ENCODE results near the gene MMRN2.
"Not testable (repeated sequence)": the region's sequence is repeated elsewhere in the genome, so short reads cannot be mapped to it uniquely, and the experiment has no call there.

The MMRN2 gene

DNA sequence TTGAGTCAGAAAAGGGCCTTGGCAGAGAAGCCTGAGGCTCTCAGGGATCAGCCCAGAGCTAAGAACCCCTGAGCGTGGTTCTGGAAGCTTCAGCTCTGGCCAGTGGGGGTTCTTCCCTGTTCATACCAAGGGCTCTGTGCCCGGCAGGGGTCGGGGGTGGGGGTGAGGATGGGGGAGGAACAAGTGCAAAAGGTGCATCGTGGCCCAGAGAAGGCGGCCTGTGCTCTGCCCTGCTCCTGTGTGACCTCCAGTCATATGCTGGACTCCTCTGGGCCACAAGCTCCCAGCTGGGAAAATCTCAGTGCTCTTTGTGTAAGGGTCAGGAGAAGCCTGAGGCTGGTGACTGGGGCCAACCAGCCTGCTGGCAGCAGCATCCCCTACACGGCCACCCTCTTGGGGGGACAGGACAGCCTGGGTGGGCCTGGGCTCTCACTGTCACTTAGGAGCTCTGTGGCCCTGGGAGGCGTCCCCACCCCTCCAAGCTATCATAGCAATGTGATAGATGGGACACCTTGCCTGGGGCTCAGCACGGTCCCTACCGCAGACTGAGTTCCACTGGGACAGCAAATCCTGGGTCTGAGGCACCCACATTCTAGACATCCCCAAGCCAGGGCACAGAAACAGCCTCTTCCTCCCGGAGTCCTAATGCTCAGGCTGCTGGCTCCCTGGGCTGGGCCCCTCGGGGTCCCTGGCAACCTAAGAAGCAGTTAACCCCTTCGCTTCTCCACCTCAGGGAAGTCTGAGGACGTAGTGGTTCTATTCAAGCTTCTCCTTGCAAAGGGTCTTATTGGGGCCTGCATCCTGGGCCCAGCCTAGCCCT is 2.5 kb downstream of the MMRN2 start:
- no peak for DNase-seq

DNA sequence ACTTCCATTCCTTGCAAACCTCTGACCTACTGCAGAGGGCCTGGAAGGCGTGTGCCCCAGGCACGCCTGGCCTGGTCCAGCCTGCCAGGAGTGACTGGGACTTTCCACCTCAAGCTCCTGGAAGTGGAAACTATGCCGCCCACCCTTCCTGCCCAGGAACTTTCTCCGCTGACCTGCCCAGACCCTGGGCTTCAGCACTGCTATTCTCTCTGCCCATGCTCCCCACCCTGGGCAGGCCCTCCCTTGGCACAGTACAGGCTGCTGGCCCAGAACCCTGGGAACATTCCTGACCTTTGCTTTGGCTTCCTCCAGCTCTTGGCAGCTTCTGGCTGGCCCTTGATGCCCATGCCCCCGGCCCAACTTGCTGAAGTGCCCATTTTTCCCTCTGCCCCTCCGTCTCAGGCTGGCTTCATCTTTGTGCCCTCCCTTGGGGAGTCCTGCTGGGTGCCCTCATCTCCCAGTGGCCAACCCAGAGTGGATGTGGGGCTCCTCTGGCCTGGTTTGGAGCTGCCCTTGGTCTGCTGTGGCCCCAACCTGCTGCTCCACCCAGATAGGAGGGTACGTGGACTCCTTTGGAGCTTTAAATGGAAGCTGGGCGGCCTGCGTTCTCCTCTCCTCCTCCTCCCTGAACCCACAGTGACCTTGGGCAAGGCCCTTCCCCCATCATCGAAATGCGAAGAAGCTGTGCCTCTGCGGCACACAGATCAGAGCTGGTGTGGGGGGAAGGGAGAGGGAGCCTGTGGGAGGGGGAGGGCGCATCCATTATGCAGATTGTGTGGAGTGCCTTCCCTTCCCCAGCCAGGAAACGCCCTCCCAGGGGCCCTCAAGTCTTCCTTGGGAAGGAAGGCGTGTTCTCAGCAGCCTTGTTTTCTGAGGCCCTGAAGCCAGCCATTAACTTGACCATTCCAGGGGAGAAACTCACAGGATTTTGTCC is 3.4 kb downstream of the MMRN2 start:
- no peak for DNase-seq

DNA sequence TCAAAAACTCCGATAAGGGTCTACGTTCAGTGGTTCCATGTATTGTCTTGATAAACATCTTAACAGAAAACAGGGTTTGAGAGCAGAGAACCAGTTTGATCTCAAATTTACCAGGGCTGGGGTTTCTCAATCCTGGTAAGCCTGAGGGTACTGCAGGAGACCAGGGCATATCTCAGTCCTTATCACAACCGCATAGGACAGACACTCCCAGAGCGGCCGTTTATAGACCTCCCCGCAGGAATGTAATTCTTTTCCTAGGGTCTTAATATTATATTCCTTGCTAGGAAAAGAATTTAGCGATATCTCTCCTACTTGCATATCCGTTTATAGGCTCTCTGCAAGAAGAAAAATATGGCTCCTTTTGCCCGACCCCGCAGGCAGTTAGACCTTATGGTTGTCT is 4.7 kb downstream of the MMRN2 start:
- not testable (repeated sequence) for DNase-seq

DNA sequence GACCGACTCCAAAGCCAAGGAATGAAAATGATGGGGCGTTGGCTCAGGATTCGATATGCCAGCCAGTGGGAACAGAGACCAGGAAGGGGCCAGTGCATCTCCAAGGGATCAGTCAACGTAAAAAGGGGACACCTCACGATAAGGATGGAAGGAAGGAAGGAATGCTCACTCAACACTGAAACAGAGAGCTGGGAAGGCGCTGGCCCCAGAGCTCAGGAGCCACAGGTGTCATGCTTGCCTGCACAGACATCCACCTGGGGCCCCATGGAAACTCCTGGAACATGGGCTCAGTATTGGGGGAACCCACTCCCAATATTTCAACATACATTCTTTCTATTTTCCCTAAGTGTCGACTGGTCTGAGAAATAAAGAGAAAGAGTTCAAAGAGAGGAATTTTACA is 5.3 kb downstream of the MMRN2 start:
- DNase-seq = no peak

DNA sequence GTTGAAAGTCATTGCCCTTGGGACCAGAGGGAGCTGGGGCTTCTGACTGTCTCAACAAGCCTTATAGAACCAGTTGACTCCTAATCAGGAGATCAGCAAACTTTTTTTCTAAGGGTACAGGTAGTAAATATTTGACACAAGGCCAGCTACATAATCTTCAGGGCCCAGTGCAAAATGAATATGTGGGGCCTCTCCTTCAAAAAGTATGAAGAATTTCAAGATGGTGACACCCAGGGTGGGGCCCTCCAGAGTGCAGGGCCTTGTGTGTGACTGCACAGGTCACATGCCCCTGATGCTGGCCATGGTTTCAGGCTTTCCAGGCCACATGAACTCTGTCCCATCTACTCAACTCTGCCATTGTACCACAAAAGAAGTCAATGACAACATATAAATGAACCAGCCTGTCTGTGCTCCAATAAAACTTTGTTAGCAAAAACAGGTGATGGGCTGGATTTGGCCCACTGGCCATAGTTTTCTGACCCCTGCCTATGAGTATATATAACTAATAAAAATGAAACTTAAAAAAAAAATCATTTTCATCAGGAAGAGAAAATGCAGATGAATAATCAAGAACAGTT is 6.1 kb downstream of the MMRN2 start:
- no peak for DNase-seq

DNA sequence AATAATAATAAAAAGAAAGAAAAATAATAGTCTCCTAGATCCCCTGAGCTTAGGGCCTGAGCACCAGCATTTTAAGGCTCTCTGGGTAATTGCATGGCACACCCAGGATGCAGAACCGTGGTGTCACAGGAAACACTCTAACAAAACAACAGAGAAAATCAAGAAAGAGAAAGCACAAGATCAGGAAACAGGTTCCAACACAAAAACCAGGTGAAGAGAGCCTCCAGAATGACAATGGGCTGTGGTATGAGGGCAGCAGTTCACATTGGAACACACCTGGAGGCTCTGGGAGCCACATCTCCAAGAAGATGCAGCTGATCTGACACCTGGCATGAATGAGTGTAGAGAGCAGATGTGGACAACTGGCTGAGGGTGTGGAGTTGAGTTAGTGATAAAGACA is 7.1 kb downstream of the MMRN2 start:
- no peak for DNase-seq

DNA sequence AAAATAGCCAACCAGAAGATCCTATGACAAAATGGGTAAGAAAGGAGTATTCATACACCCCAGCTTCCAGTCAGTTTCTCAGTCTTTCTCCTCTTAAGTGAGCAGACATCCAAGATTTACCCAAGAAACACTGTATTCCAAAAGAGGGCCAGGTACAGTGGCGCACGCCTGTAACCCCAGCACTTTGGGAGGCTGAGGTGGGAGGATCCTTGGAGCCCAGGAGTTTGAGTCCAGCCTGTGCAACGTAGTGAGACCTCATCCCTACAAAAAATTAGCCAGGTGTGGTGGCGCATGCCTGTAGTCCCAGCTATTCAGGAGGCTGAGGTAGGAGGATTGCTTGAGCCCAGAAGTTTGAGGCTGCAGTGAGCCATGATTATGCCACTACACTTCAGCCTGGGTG is 9.6 kb downstream of the MMRN2 start:
- DNase-seq = not testable (repeated sequence)

DNA sequence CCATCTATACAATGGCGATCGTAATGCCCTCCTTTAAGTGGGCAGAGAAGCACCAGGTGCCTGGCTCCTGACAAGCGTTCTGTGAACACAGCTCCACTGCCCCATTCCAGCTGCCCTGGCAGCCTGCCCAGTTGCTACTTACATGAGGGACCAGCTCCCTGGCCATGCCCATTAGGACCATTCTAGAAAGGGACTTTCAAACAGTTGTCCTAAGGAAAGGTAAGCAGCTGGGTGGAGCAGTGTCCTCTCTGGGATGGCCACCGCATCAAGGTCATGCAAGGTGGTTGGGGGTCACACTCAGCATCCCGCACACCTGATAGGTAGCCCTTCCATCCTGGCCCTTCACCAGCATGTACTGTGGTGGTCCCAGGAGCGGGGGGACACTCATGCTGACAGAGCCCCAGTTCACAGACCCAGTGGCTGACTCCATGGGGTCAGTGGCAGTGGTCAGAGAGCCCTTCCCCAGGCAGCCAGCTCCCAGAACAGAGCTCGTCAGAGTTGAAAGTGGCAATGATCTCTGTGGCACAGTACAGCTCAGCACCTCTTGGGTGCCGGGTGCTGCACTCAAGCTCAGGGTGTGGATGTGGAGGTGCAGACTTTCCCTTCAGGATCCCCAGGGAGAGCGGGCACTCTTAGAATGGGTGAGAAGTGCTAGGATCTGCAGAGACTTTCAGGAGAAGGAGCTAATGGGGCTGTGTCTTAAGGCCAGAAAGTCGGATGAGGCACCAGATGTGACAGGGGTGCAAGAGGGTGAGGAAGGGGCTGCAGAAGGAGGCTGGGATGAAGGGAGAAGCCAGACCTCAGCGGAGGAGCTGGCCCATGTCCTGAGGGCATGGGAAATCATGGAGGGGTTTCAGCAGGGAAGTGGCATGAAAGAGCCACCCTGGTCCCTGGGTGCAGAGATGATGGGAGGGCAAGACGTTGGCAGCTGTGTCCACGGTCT is 10.9 kb downstream of the MMRN2 start:
- no peak for DNase-seq

DNA sequence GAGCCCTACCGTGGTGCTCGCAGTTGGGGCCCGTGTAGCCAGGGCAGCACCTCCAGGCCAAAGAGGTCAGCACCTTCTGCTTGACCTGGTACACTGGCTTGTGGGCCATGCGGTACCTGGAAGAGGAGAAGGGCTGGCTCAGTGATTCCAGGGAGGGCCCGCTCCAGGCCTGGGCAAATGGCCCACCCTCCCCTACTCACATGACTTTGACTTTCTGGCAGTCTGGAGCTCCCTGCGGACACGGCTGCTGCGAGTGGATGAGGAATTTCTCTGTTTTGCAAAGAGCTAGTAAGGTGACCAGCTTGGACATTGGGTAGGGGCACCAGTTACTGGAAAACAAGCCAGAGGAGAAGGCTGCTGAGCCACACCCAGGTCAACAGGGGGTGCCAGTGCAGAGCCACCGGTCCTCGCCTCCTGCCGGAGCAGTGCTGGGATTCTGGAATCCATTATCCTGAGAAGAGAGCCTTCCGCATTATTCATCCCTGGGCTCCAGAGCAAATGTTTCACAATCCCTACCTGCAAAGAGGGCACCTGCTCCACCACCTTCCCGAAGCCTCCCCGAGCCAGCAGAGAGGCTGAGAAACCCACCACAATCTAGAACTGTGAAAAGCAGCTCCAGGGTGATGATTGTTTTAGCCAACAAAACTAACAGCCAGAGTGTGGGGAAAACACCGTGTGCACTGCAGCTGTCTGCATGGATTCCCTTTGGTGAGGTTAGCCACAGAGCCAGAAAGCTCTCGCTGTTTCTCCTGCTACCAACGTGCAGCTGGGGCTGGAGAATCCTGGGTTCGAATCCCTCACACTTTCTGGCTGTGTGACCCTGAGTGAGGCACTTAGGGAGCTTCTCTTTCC is 11.8 kb downstream of the MMRN2 start:
- no peak for DNase-seq

DNA sequence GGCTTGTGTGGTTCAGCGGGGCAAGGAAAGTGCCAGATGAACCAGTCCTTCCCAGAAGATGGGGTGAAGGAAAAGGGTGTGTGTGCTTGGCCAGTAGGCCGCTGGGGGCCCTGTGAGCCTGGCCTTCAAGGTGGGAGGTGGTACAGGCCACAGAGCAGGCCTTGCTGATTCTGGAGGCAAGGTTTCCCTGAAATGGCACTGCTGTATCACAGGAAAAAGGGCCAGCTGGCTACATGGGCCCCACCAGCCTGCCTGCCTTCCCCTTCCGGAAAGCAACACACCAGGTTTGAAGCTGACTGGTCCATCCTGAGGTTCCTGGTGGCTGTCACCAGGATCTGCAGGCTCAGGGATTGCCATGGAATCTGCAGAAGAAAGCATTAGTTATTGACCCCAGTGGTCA is 12.5 kb downstream of the MMRN2 start:
- DNase-seq = no peak

DNA sequence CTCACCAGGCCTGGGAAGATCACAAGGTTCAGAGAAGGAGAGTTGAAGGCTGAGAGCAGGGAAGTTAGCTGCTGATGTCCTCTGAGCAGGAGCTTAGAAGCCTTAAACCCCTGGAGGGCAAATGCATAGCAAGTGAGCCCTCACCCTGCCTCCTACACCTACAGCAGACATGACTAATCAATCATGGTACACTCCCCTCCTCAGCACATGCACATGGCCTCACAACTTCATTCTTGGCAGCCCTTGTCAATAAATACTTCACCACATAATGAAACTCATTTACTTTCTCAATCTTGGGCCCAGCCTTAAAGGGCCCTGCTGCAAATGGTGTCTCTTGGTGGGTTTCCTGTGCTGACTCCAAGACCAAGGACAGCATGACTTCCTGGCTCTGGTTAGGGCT is 12.9 kb downstream of the MMRN2 start:
- no peak for DNase-seq

DNA sequence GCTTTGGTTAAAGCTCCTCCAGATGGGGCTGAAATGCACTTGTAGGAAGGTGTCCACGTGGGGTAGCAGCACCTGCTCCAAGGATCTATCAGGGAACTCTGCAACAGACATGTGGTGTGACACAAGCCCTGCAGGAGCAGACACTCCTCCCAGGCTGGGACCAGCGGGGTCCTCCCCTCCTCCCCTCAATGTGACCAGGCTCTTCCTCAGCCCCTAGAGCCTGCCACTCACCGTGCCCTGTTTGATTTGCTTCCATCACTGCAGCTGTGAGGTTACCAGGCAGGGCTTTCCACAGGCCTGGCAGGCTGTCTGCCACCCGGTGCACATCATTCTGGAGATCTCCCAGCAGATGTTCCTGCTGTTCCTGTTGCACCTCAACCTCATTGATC is 13.4 kb downstream of the MMRN2 start:
- no peak for DNase-seq

DNA sequence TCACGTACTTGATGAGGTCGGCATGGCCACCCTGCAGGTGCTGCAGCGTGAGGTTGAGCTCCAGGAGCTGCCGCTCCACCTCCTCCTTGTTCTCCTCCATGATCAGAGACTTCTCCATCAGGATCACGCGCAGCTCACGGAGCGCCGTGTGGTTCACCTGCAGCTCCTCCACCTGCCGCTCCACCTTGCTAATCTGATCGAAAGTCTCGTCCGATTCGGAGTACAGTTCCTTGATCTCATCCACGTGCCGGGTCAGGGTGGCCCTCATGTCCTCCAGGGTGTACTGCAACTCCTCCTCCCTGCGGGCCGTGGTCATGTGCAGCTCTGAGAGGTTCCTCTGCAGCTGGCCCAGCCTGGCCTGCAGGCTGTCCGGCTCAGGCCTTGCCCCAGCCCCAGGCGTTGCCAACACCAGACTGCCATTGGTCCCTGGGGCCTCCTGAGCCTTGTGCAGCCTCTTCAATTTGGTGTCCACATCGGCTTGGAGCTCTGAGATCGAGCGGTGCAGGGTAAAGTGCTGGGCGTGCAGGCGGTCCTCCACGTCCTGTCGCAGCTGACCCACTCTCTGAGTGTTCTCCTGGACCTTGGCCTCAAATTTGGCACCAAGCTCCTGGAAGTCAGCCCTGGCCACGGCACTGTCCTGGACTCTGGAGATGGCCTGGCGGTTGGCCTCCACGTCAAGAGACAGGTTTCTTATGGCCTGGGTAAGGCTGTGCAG is 13.9 kb downstream of the MMRN2 start:
- no peak for DNase-seq

DNA sequence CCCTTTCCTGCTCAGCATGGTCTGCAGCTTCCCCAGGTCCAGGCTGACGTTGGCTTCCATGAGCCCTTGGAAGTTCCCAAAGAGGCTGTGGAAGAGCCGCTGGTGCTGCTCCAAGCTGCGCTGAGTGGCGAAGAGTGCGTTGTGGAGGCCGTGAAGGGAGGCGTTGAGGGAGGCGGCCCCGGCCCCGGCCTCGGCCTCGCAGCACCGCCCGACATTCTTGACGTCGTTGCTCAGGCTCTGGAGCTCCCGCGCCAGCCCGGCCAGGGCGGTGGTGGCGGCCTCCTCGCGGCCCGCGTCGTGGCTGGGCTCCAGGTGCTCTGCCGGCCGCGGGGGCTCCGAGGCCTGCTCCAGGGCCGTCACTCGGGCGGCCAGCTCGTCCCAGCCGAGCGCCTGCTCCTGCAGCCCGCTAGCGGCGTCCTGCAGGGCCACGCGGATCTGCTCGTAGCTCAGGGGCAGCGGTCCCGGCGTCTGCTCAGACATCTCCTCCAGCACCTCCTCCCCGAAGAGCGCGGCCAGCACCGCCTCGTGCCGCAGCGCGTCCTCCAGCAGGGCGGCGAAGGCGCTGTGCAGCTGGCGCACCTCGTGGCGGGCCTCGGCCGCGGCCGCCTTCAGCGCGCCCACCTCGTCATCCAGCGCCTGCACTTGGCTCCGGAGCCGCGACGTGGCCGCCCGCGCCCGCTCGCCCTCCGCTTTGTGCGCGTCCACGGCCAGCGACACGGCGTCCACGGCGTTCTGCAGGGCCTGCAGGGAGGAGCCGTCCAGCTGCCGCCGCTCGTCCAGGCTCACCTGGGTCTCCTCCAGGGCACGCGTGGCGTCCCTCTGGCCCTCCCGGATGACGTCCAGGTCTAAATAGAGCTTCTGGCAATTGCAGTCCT is 14.7 kb downstream of the MMRN2 start:
- DNase-seq = no peak

DNA sequence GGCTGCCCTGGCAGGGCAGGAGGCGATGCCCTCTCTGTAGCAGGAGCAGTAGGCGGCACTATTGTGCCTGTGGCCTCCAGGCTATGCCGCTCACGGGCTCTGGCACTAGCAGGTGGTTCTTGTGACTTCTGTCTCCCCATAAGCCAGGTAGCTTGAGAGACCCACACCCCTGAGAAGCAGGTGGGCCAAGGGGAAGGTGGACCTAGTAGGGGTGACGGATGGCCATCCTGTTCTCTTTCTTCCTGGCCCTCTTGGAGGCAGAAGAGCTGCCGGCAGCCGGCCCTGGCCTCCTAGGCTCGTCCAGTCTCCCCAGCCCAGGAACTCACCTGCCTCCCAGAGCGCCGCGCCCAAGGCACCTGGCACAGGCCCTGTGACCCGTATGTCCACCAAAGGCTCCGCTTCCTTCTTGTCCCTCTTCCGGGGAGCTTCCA is 15.4 kb downstream of the MMRN2 start:
- no peak for DNase-seq

DNA sequence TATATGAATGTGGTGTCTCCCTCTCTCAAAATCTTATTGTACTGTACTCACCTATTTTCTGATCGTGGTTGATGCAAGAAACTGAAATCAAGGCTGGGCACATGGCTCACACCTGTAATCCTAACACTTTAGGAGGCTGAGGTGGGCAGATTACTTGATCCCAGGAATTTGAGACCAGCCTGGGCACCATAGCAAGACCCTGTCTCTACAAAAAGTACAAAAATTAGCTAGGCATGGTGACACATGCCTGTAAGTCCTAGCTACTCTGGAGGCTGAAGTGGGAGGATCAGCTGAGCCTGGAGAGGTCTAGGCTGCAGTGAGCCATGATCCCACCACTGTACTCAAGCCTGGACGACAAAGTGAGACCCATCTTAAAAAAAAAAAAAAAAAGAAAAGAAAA is 16.0 kb downstream of the MMRN2 start:
- DNase-seq = no peak

DNA sequence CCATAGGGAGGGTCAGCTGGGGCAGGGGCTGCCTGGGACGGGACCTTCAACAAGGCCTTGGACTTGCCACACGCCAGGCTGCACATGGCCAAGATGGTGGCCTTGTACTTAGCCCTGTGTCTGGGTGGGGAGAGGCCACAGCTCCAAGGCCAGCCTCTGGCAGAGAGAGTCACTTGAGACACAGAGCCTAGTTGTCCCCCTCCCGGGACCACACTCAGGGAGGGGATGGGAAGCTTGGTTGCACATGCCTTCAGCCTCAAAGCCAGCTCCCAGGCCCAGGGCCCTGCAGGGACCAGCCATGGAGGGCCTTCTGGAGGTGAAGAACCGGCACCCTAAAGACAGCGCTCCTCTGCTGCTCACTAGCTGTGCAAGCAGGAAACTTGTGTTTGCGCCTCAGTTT is 16.7 kb downstream of the MMRN2 start:
- DNase-seq = no peak

DNA sequence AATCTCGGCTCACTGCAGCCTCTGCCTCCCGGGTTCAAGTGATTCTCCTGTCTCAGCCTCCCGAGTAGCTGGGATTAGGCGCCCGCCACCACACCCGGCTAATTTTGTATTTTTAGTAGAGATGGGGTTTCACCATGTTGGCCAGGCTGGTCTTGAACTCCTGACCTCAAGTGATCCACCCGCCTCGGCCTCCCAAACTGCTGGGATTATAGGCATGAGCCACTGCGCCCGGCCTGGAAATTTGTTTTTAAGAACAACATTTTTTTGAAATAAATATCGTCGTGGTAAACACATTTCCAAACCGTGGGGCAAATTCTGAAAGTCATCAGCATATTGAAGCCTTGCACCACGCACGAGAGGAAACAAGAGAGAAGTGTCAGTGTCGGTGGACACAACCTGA is 17.3 kb downstream of the MMRN2 start:
- not testable (repeated sequence) for DNase-seq

DNA sequence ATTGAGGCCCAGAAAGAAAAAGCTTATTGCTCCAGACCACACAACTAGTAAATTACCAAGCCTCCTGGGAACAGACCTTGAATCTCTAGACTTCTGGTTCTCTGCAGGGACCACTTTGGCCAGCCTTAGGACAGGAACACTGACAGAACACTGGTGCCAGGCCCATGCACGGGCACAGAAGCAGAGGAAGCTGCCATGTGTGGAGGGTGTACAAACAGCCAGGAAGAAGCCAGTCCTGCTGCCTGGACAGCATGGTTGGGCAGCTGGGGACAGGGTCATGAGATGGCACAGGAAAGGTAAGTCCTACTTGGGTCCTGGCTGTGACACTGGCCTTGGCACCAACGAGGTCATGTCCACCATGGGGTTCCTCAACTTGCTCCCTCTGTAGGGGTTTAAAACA is 19.2 kb downstream of the MMRN2 start:
- DNase-seq = no peak

All from activated gamma-delta T cell treated with Interleukin-2 at 50 U/mL for 16 hours (primary cell).